HEK293 (cell line): ENCODE measurements around the gene COL5A2.

Source experiments
- CTCF ChIP-seq: fragments of 450-650 bp; formaldehyde crosslinking; IDR thresholded peaks from 2 replicates; pipeline ENCODE4 v1.5.1; 2016; ENCODE audit warnings: missing biosample characterization, missing genetic modification characterization
- WT1 ChIP-seq: fragments of 450-650 bp; formaldehyde crosslinking; IDR thresholded peaks from 2 replicates; pipeline ENCODE4 v1.5.1; 2016; ENCODE audit warnings: missing biosample characterization, missing genetic modification characterization
- ZFP3 ChIP-seq: fragments of 450-650 bp; formaldehyde crosslinking; IDR thresholded peaks from 2 replicates; pipeline ENCODE4 v1.5.1; 2016; ENCODE audit warnings: low read depth, missing biosample characterization, missing genetic modification characterization
- ZSCAN30 ChIP-seq: fragments of 450-650 bp; IDR thresholded peaks from 2 replicates; pipeline ENCODE4 v1.5.1; 2018; ENCODE audit warnings: missing biosample characterization, mild to moderate bottlenecking, missing genetic modification characterization, moderate library complexity
- TF ChIP-seq, protein P1 (sequence below): fragments of 450-650 bp; formaldehyde crosslinking; IDR thresholded peaks from 2 replicates; pipeline ENCODE4 v1.5.1; 2016; ENCODE audit warnings: missing biosample characterization, missing genetic modification characterization

DNA sequence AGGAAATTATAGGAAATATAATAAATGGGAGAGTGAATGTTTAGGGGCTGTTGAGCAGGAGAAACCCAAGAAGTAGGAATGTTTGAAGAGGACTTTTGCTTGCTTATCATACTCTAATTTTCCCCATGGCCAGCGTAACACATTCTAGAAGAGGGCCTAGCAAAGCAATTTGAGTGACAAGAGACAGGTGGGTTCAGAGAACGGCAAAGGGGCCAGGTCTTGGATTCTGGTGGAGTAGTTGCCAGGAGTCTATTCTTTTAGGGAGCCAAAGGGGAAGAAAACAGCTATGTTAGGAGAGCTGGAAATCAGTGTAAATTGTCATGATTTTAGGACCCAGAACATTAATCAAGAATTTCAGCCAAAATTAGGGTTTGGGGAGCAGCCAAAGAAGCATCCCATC, 96.5 kb downstream of the COL5A2 start:
- TF ChIP-seq CTCF (tag by site-specific recombination), result no peak
- no peak for TF ChIP-seq ZSCAN30 (tag by site-specific recombination)
- TF ChIP-seq, protein P1, sequence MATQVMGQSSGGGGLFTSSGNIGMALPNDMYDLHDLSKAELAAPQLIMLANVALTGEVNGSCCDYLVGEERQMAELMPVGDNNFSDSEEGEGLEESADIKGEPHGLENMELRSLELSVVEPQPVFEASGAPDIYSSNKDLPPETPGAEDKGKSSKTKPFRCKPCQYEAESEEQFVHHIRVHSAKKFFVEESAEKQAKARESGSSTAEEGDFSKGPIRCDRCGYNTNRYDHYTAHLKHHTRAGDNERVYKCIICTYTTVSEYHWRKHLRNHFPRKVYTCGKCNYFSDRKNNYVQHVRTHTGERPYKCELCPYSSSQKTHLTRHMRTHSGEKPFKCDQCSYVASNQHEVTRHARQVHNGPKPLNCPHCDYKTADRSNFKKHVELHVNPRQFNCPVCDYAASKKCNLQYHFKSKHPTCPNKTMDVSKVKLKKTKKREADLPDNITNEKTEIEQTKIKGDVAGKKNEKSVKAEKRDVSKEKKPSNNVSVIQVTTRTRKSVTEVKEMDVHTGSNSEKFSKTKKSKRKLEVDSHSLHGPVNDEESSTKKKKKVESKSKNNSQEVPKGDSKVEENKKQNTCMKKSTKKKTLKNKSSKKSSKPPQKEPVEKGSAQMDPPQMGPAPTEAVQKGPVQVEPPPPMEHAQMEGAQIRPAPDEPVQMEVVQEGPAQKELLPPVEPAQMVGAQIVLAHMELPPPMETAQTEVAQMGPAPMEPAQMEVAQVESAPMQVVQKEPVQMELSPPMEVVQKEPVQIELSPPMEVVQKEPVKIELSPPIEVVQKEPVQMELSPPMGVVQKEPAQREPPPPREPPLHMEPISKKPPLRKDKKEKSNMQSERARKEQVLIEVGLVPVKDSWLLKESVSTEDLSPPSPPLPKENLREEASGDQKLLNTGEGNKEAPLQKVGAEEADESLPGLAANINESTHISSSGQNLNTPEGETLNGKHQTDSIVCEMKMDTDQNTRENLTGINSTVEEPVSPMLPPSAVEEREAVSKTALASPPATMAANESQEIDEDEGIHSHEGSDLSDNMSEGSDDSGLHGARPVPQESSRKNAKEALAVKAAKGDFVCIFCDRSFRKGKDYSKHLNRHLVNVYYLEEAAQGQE, result no peak
- TF ChIP-seq WT1 (tag by site-specific recombination), result no peak
- TF ChIP-seq ZFP3, result no peak
